Hematopoietic multipotent progenitor cell treated with erythropoietin and hydrocortisone succinate and interleukin-3 and kit ligand, for 4 days (in vitro differentiated cells): Measurements from ENCODE around the gene HDAC4.

Source experiments
- DNase-seq: peaks from one replicate; pipeline ENCODE4 v3.0.0-alpha.2; 2015

HDAC4 gene

GRCh38 chr2:239365782-239366435 is 34.9 kb downstream of the HDAC4 start:
- no peak for DNase-seq

GRCh38 chr2:239365071-239365781 is 35.6 kb downstream of the HDAC4 start:
- no peak for DNase-seq

- no peak for DNase-seq
Observed at GRCh38 chr2:239363946-239364637, 36.7 kb downstream of the HDAC4 start.

- DNase-seq, result no peak
Observed at GRCh38 chr2:239362507-239362906, 38.3 kb downstream of the HDAC4 start.

- no peak for DNase-seq
Observed at GRCh38 chr2:239361311-239361642, 39.5 kb downstream of the HDAC4 start.

GRCh38 chr2:239360421-239361310 is 40.2 kb downstream of the HDAC4 start:
- DNase-seq, result no peak

GRCh38 chr2:239360008-239360407 is 40.8 kb downstream of the HDAC4 start:
- no peak for DNase-seq

GRCh38 chr2:239359196-239359912 is 41.5 kb downstream of the HDAC4 start:
- no peak for DNase-seq

- DNase-seq, result no peak
Observed at GRCh38 chr2:239358062-239358754, 42.6 kb downstream of the HDAC4 start.

GRCh38 chr2:239355724-239356123 is 45.1 kb downstream of the HDAC4 start:
- DNase-seq, result no peak

- DNase-seq, result no peak
Observed at GRCh38 chr2:239355139-239355538, 45.7 kb downstream of the HDAC4 start.

- DNase-seq, result no peak
Observed at GRCh38 chr2:239354791-239355136, 46.1 kb downstream of the HDAC4 start.

GRCh38 chr2:239354132-239354790 is 46.6 kb downstream of the HDAC4 start:
- DNase-seq, result no peak

GRCh38 chr2:239353692-239354091 is 47.1 kb downstream of the HDAC4 start:
- DNase-seq, result no peak

- DNase-seq, result no peak
Observed at GRCh38 chr2:239351687-239352086, 49.1 kb downstream of the HDAC4 start.

- no peak for DNase-seq
Observed at GRCh38 chr2:239349453-239350135, 51.2 kb downstream of the HDAC4 start.

GRCh38 chr2:239348563-239349452 is 52.0 kb downstream of the HDAC4 start:
- no peak for DNase-seq

GRCh38 chr2:239346676-239347075 is 54.1 kb downstream of the HDAC4 start:
- DNase-seq, result no peak

GRCh38 chr2:239345251-239345650 is 55.6 kb downstream of the HDAC4 start:
- DNase-seq, result no peak

GRCh38 chr2:239344857-239345216 is 56.0 kb downstream of the HDAC4 start:
- DNase-seq, result no peak
